Measurements from ENCODE around the gene IFI27L1.

Gene IFI27L1

GRCh38 chr14:94115631-94116030, 34.5 kb downstream of the IFI27L1 start:
- DNase-seq: no peak

- no peak for DNase-seq
Observed at GRCh38 chr14:94116701-94117100, 35.6 kb downstream of the IFI27L1 start.

GRCh38 chr14:94117856-94118255, 36.7 kb downstream of the IFI27L1 start:
- DNase-seq: no peak

GRCh38 chr14:94119071-94119470, 38.0 kb downstream of the IFI27L1 start:
- no peak for DNase-seq

GRCh38 chr14:94120667-94121340, 39.7 kb downstream of the IFI27L1 start:
- DNase-seq: no peak

- DNase-seq: no peak
Observed at GRCh38 chr14:94121485-94121884, 40.4 kb downstream of the IFI27L1 start.

GRCh38 chr14:94122438-94122837, 41.3 kb downstream of the IFI27L1 start:
- DNase-seq: no peak

GRCh38 chr14:94123296-94123695, 42.2 kb downstream of the IFI27L1 start:
- no peak for DNase-seq

- no peak for DNase-seq
Observed at GRCh38 chr14:94123868-94124267, 42.8 kb downstream of the IFI27L1 start.

- no peak for DNase-seq
Observed at GRCh38 chr14:94124582-94125377, 43.7 kb downstream of the IFI27L1 start.

- DNase-seq: no peak
Observed at GRCh38 chr14:94125659-94126418, 44.7 kb downstream of the IFI27L1 start.

- DNase-seq: no peak
Observed at GRCh38 chr14:94126419-94126677, 45.2 kb downstream of the IFI27L1 start.

- no peak for DNase-seq
Observed at GRCh38 chr14:94126800-94127199, 45.7 kb downstream of the IFI27L1 start.

- no peak for DNase-seq
Observed at GRCh38 chr14:94127330-94127729, 46.2 kb downstream of the IFI27L1 start.

GRCh38 chr14:94128216-94128839, 47.2 kb downstream of the IFI27L1 start:
- DNase-seq: no peak

- DNase-seq: peak; percentile 77
Observed at GRCh38 chr14:94129111-94129757, 48.1 kb downstream of the IFI27L1 start, which contains the start of gene IFI27L2. Gene IFI27L2, minus strand, starts transcription at chr14:94129604. Its CDS starts 40 bp downstream, at chr14:94129564.

GRCh38 chr14:94129758-94130414, 48.8 kb downstream of the IFI27L1 start:
- DNase-seq: peak; percentile 28

- DNase-seq: peak; percentile 79
Observed at GRCh38 chr14:94132285-94132887, 51.3 kb downstream of the IFI27L1 start.

- no peak for DNase-seq
Observed at GRCh38 chr14:94135476-94135875, 54.4 kb downstream of the IFI27L1 start.

GRCh38 chr14:94136575-94137331, 55.6 kb downstream of the IFI27L1 start:
- peak; percentile 88 for DNase-seq

GRCh38 chr14:94138251-94138650, 57.1 kb downstream of the IFI27L1 start:
- no peak for DNase-seq

Data from activated CD4-positive, alpha-beta T cell treated with anti-CD3 and anti-CD28 coated beads, Interleukin-2, amount 50 U/mL, for 16 hours (primary cell).